H1 (cell line): Measurements from ENCODE around the gene GJA5. TPM values are rescaled to one million over a fixed set of nuclear protein-coding genes. Genes with fewer than 3 reads are reported as not detected.

Experiments used
- CHD2 ChIP-seq: IDR thresholded peaks from 2 replicates; pipeline ENCODE4 v1.6.1; 2012; ENCODE audit warnings: low read length, improper control_type of control experiment
- SIN3A ChIP-seq, 2 experiments: IDR thresholded peaks in 1 of 2; conservative IDR thresholded peaks in 1 of 2; 2 replicates each; pipeline ENCODE4 v1.6.1; 2011 to 2012; ENCODE audit warnings: low read length in 2 of 2, improper control_type of control experiment in 1 of 2, low read depth in 1 of 2, mild to moderate bottlenecking in 1 of 2
- SRF ChIP-seq: IDR thresholded peaks from 2 replicates; pipeline ENCODE4 v1.6.1; 2011; ENCODE audit warnings: mild to moderate bottlenecking, low read depth, low read length, moderate library complexity
- polyA plus RNA-seq, 7 experiments: library from polyadenylated mRNA; depleted of rRNA in 3 of 7; stranded (reverse) in 5 of 7; unstranded in 2 of 7; fragments of >200 nt in 5 of 7; fragments of 200-250 nt in 2 of 7; gene quantifications; 1 replicate in 5 of 7; 2 replicates in 1 of 7; 4 replicates in 1 of 7; pipeline versions ENCODE4 v1.2.1 to v1.2.3, GENCODE V29; 2011 to 2013; ENCODE audit warnings: missing spikeins in 2 of 7, mixed read lengths in 2 of 7
- total RNA-seq: library from RNA; stranded (reverse); fragmentation: NEBNext Ultra II Directional; extraction: Animal tissue kit (Norgen Biotek cat#: 25700); gene quantifications from 2 replicates; pipeline ENCODE4 v1.2.1, GENCODE V29; 2021
- TF ChIP-seq, protein P1 (sequence below): fragments of 300-600 bp; sonication (generic); IDR thresholded peaks from 2 replicates; pipeline ENCODE4 v1.7.1; 2012; ENCODE audit warnings: low read length, moderate library complexity, mild to moderate bottlenecking, inconsistent platforms; ENCODE audit not compliant: insufficient replicate concordance

The GJA5 gene
- total and polyA plus RNA-seq, 2 of the 8 experiments (the other 6 are each of a cell fraction or from before 2014, with no cell fraction given) = 1.2 to 2.7 TPM

DNA sequence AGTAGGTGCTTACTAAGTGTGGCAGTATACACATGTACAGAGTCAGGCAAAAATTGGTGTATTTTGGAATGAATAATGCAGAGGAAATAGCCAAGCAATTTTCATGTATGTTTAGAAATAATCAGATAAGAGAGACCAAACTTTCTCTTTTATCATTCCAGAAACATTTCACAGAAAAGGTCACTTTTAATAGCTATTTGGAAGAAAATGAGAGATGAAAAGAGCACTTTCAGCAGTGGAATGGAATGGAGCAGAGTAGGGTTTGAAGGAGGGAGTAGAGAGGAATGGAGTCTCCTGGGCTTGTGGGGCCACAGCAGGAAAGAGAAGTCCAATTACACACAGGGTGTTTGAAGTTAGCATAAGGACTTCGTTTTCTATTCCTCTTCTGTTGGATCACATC lies 48.8 kb upstream of the GJA5 start (continued):
- TF ChIP-seq, protein P1, sequence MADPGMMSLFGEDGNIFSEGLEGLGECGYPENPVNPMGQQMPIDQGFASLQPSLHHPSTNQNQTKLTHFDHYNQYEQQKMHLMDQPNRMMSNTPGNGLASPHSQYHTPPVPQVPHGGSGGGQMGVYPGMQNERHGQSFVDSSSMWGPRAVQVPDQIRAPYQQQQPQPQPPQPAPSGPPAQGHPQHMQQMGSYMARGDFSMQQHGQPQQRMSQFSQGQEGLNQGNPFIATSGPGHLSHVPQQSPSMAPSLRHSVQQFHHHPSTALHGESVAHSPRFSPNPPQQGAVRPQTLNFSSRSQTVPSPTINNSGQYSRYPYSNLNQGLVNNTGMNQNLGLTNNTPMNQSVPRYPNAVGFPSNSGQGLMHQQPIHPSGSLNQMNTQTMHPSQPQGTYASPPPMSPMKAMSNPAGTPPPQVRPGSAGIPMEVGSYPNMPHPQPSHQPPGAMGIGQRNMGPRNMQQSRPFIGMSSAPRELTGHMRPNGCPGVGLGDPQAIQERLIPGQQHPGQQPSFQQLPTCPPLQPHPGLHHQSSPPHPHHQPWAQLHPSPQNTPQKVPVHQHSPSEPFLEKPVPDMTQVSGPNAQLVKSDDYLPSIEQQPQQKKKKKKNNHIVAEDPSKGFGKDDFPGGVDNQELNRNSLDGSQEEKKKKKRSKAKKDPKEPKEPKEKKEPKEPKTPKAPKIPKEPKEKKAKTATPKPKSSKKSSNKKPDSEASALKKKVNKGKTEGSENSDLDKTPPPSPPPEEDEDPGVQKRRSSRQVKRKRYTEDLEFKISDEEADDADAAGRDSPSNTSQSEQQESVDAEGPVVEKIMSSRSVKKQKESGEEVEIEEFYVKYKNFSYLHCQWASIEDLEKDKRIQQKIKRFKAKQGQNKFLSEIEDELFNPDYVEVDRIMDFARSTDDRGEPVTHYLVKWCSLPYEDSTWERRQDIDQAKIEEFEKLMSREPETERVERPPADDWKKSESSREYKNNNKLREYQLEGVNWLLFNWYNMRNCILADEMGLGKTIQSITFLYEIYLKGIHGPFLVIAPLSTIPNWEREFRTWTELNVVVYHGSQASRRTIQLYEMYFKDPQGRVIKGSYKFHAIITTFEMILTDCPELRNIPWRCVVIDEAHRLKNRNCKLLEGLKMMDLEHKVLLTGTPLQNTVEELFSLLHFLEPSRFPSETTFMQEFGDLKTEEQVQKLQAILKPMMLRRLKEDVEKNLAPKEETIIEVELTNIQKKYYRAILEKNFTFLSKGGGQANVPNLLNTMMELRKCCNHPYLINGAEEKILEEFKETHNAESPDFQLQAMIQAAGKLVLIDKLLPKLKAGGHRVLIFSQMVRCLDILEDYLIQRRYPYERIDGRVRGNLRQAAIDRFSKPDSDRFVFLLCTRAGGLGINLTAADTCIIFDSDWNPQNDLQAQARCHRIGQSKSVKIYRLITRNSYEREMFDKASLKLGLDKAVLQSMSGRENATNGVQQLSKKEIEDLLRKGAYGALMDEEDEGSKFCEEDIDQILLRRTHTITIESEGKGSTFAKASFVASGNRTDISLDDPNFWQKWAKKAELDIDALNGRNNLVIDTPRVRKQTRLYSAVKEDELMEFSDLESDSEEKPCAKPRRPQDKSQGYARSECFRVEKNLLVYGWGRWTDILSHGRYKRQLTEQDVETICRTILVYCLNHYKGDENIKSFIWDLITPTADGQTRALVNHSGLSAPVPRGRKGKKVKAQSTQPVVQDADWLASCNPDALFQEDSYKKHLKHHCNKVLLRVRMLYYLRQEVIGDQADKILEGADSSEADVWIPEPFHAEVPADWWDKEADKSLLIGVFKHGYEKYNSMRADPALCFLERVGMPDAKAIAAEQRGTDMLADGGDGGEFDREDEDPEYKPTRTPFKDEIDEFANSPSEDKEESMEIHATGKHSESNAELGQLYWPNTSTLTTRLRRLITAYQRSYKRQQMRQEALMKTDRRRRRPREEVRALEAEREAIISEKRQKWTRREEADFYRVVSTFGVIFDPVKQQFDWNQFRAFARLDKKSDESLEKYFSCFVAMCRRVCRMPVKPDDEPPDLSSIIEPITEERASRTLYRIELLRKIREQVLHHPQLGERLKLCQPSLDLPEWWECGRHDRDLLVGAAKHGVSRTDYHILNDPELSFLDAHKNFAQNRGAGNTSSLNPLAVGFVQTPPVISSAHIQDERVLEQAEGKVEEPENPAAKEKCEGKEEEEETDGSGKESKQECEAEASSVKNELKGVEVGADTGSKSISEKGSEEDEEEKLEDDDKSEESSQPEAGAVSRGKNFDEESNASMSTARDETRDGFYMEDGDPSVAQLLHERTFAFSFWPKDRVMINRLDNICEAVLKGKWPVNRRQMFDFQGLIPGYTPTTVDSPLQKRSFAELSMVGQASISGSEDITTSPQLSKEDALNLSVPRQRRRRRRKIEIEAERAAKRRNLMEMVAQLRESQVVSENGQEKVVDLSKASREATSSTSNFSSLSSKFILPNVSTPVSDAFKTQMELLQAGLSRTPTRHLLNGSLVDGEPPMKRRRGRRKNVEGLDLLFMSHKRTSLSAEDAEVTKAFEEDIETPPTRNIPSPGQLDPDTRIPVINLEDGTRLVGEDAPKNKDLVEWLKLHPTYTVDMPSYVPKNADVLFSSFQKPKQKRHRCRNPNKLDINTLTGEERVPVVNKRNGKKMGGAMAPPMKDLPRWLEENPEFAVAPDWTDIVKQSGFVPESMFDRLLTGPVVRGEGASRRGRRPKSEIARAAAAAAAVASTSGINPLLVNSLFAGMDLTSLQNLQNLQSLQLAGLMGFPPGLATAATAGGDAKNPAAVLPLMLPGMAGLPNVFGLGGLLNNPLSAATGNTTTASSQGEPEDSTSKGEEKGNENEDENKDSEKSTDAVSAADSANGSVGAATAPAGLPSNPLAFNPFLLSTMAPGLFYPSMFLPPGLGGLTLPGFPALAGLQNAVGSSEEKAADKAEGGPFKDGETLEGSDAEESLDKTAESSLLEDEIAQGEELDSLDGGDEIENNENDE = no peak
- no peak for TF ChIP-seq CHD2
- no peak for TF ChIP-seq SRF
- no peak for TF ChIP-seq SIN3A (conservative IDR thresholded peaks at IDR 0.05 in 1 of 2, IDR thresholded peaks at IDR 0.05 in 1 of 2; ENCODE audit: low read depth in 1 of 2, low read length in 2 of 2)
